NB4 (cell line): Measurements from ENCODE around the gene BIN2.

Experiments used
- CTCF ChIP-seq: IDR thresholded peaks from one replicate; pipeline ENCODE4 v1.5.1; 2012; ENCODE audit warnings: low read depth, low read length
- MYC ChIP-seq: IDR thresholded peaks from 2 replicates; pipeline ENCODE4 v1.6.1; 2011; ENCODE audit warnings: low read depth, low read length
- POLR2A ChIP-seq: IDR thresholded peaks from 2 replicates; pipeline ENCODE4 v1.6.1; 2011; ENCODE audit warnings: mild to moderate bottlenecking; ENCODE audit not compliant: insufficient read length; ENCODE audit errors: extremely low read depth
- TF ChIP-seq, protein P1 (sequence below): IDR thresholded peaks from 2 replicates; pipeline ENCODE4 v1.6.1; 2011; ENCODE audit warnings: low read depth, low read length

DNA sequence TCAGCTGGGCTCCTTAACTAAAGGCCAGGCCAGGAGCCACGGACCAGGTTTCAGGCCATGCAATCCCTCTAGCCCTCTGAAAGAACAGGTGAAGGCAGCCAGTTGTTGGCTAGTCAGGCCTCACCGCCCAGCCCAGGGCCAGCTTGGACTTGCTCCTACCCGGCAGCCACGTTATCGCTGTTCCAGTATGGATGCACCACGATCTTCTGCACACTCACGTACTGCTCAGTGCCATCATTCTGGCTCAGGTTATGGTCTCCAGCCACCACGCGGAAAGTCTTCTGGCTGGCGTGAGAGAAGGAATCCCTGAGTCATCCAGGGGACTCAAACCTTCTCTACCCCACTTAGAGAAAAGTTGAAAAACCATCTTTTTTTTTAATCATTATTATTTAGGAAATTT, 18.4 kb upstream of the BIN2 start:
- TF ChIP-seq CTCF (no peak), POLR2A (no peak), MYC (no peak)
- TF ChIP-seq, protein P1, sequence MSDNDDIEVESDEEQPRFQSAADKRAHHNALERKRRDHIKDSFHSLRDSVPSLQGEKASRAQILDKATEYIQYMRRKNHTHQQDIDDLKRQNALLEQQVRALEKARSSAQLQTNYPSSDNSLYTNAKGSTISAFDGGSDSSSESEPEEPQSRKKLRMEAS: no peak
